ENCODE results near the gene SARDH. TPM values are rescaled to one million over a fixed set of nuclear protein-coding genes. Genes with fewer than 3 reads are reported as not detected.
"Not testable (repeated sequence)": the region's sequence is repeated elsewhere in the genome, so short reads cannot be mapped to it uniquely, and the experiment has no call there.

SARDH gene
- total RNA-seq, 2 experiments from 2014 or later = 17.7 to 18.5 TPM

GRCh38 chr9:133752739-133753446, 14.7 kb upstream of the SARDH start:
- H3K4me3 Mint-ChIP-seq = no peak overlapping the region
- H3K27me3 Mint-ChIP-seq = peaks cover 55% of the 10 kb centered on the region
- Histone ChIP-seq H3K27me3 (ENCODE audit: control insufficient read depth in 1 of 2, insufficient read depth in 2 of 2, low read length in 2 of 2) (peaks cover 21 to 22% of the 10 kb centered on the region in 2 experiments), H3K4me3 (ENCODE audit: low read length) (no peak overlapping the region), H3K27ac (ENCODE audit: low read depth in 1 of 2, low read length in 2 of 2) (no peak overlapping the region), H3K9me3 (ENCODE audit: control insufficient read depth in 1 of 2, insufficient read depth in 1 of 2, low read length in 2 of 2) (no peaks in the 10 kb centered on the region), H3K36me3 (ENCODE audit: insufficient read depth, low read length) (no peaks in the 10 kb centered on the region), H3K4me1 (ENCODE audit: insufficient read depth, low read length) (no peaks in the 10 kb centered on the region)
- no peaks in the 10 kb centered on the region for H3K4me1 Mint-ChIP-seq (ENCODE audit: low read depth)
- intact Hi-C loops (cut with DNase I, micrococcal nuclease) = no loop called here
- no peaks in the 10 kb centered on the region for H3K36me3 Mint-ChIP-seq (ENCODE audit: low read depth)
- TF ChIP-seq CTCF (IDR thresholded peaks at IDR 0.05) = no peak
- H3K9me3 Mint-ChIP-seq = no peaks in the 10 kb centered on the region
- DNase-seq = no peak
- ChIA-PET CTCF (interaction anchor here (1.5 kb wide), 1 partner anchor 10 kb away, joined by 3 read pairs; no protein-coding TSS in a partner anchor), POLR2A (no interaction called here)
- ATAC-seq (ENCODE audit: poor library complexity) = no peak
- no peak overlapping the region for H3K27ac Mint-ChIP-seq

GRCh38 chr9:133750982-133751649, 13.0 kb upstream of the SARDH start:
- intact Hi-C loops (cut with DNase I, micrococcal nuclease) = no loop called here
- no peaks in the 10 kb centered on the region for H3K4me1 ChIP-seq (ENCODE audit: insufficient read depth, low read length)

DNA sequence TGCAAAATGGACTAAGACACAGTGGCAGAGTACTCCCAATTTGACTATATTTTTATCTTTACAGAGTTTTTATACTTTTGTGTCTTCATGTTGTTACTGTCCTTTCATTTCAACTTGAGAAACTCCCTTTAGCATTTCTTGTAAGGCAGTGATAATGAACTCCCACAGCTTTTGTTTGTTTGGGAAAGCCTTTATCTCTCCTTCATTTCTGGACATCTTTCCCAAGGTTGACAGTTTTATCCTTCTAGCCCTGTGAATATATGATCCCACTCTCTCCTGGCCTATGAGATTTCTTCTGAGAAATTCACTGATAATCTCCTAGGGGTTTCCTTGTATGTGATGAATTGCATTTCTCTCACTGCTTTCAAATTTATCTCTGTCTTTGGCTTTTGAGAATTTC, 9.2 kb upstream of the SARDH start:
- H3K36me3 Mint-ChIP-seq (ENCODE audit: low read depth) = no peaks in the 10 kb centered on the region
- H3K9me3 Mint-ChIP-seq = no peaks in the 10 kb centered on the region
- H3K4me1 ChIP-seq (ENCODE audit: insufficient read depth, low read length) = peaks cover 4% of the 10 kb centered on the region
- no peak overlapping the region for H3K4me3 Mint-ChIP-seq
- CTCF ChIA-PET = no interaction called here
- no peak overlapping the region for H3K27ac ChIP-seq (ENCODE audit: low read depth in 1 of 2, low read length in 2 of 2)
- no peak for TF ChIP-seq CTCF (IDR thresholded peaks at IDR 0.05)
- no peak overlapping the region for H3K4me3 ChIP-seq (ENCODE audit: low read length)
- no peaks in the 10 kb centered on the region for H3K4me1 Mint-ChIP-seq (ENCODE audit: low read depth)
- H3K9me3 ChIP-seq (ENCODE audit: control insufficient read depth in 1 of 2, insufficient read depth in 1 of 2, low read length in 2 of 2) = no peaks in the 10 kb centered on the region
- no peaks in the 10 kb centered on the region for H3K36me3 ChIP-seq (ENCODE audit: insufficient read depth, low read length)
- no peak overlapping the region for H3K27ac Mint-ChIP-seq
- ATAC-seq (ENCODE audit: poor library complexity) = no peak
- peaks cover 12 to 14% of the 10 kb centered on the region in 2 experiments for H3K27me3 ChIP-seq (ENCODE audit: control insufficient read depth in 1 of 2, insufficient read depth in 2 of 2, low read length in 2 of 2)
- intact Hi-C loops (cut with DNase I, micrococcal nuclease) = no loop called here
- POLR2A ChIA-PET = no interaction called here
- peaks cover 35% of the 10 kb centered on the region for H3K27me3 Mint-ChIP-seq
- no peak for DNase-seq

More at GRCh38 chr9:133750982-133751649, 13.0 kb upstream of the SARDH start:
- no peaks in the 10 kb centered on the region for H3K9me3 Mint-ChIP-seq
- ChIA-PET POLR2A (no interaction called here), CTCF (no interaction called here)
- no peak for TF ChIP-seq CTCF (IDR thresholded peaks at IDR 0.05)
- Histone ChIP-seq H3K9me3 (ENCODE audit: control insufficient read depth in 1 of 2, insufficient read depth in 1 of 2, low read length in 2 of 2) (no peaks in the 10 kb centered on the region), H3K27me3 (ENCODE audit: control insufficient read depth in 1 of 2, insufficient read depth in 2 of 2, low read length in 2 of 2) (peaks cover 21 to 22% of the 10 kb centered on the region in 2 experiments), H3K4me3 (ENCODE audit: low read length) (no peak overlapping the region), H3K27ac (ENCODE audit: low read depth in 1 of 2, low read length in 2 of 2) (no peak overlapping the region), H3K36me3 (ENCODE audit: insufficient read depth, low read length) (no peaks in the 10 kb centered on the region)
- no peak overlapping the region for H3K4me3 Mint-ChIP-seq
- DNase-seq = no peak
- H3K4me1 Mint-ChIP-seq (ENCODE audit: low read depth) = no peaks in the 10 kb centered on the region
- H3K27ac Mint-ChIP-seq = no peak overlapping the region
- H3K36me3 Mint-ChIP-seq (ENCODE audit: low read depth) = no peaks in the 10 kb centered on the region
- H3K27me3 Mint-ChIP-seq = peaks cover 64% of the 10 kb centered on the region
- ATAC-seq (ENCODE audit: poor library complexity) = no peak

DNA sequence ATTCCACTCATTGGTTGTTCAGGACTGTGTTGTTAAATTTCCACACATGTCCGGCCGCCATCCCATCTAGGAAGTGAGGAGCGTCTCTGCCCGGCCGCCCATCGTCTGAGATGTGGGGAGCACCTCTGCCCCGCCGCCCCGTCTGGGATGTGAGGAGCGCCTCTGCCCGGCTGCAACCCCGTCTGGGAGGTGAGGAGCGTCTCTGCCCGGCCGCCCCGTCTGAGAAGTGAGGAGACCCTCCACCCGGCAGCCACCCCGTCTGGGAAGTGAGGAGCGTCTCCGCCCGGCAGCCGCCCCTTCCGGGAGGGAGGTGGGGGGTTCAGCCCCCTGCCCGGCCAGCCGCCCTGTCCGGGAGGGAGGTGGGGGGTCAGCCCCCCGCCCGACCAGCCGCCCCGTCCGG, 6.4 kb upstream of the SARDH start:
- H3K4me1 Mint-ChIP-seq (ENCODE audit: low read depth); H3K4me1 ChIP-seq (ENCODE audit: insufficient read depth, low read length); H3K36me3 Mint-ChIP-seq (ENCODE audit: low read depth); H3K4me3 ChIP-seq (ENCODE audit: low read length); H3K9me3 ChIP-seq (ENCODE audit: control insufficient read depth in 1 of 2, insufficient read depth in 1 of 2, low read length in 2 of 2); H3K27me3 ChIP-seq (ENCODE audit: control insufficient read depth in 1 of 2, insufficient read depth in 2 of 2, low read length in 2 of 2); H3K27ac ChIP-seq (ENCODE audit: low read depth in 1 of 2, low read length in 2 of 2); H3K27ac Mint-ChIP-seq; H3K9me3 Mint-ChIP-seq; POLR2A ChIA-PET; intact Hi-C loops (cut with DNase I, micrococcal nuclease); H3K36me3 ChIP-seq (ENCODE audit: insufficient read depth, low read length); DNase-seq; ATAC-seq (ENCODE audit: poor library complexity); H3K4me3 Mint-ChIP-seq; CTCF ChIA-PET: not testable (repeated sequence)
- peaks cover 20% of the 10 kb centered on the region for H3K27me3 Mint-ChIP-seq

Measured in CD4-positive, alpha-beta T cell (primary cell).